GM19351 (cell line): Measurements from ENCODE around the gene ABCC4.

Source experiments
- ATAC-seq: cut with Tn5 transposase; IDR thresholded peaks from one replicate; pipeline ENCODE4 v1.9.1; 2021; ENCODE audit warnings: mild to moderate bottlenecking, moderate library complexity; ENCODE audit not compliant: unreplicated experiment

Gene ABCC4

DNA sequence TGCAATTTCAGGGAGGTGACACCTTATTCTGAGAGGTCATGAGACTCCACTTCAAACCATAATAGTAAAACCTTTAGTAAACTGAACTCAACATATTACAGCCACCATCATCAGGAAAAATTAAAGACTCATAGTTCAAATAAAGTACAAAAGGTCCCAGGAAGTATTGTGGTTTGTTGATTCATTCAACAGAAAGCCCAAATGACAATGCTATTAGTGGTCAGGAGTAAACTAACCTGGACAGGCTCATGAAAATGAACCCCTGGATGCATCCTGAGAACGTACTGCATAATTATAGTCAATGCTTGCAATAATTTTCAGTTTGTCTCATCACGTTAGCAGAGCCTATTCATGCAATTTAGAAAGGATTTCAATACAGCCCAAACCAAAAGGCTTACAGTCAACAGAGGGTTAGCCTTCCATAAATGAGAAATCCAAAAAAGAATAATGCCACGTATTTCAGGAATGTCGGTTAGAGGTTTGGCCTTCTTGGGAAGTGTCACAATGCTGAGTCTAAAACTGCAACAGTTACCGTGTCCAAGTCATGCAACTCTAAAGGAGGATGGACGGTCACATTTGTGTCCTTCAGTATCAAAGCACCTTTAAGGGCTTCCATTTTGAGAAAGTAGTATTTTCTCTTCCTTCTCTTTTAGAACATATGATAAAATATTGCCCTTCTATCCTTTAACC lies 280.8 kb downstream of the ABCC4 start:
- no peak for ATAC-seq

DNA sequence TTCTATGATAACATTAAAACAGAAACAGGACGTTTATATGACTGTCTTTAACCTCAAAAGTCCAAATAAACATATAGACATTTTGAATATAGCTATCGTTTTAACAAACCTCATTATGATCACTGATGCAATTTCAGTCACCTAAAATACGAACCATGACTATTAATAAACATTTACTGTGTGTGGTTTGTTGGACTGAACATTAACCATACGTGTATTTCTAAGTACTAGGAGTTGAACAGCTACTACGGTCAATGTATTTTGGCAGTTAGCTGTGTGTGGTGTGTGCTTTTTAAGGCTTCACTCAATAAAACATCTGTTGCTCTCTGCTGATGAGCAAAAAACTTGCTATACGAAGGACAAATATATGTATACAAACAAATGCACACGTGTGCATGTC lies 281.4 kb downstream of the ABCC4 start:
- ATAC-seq, result no peak

DNA sequence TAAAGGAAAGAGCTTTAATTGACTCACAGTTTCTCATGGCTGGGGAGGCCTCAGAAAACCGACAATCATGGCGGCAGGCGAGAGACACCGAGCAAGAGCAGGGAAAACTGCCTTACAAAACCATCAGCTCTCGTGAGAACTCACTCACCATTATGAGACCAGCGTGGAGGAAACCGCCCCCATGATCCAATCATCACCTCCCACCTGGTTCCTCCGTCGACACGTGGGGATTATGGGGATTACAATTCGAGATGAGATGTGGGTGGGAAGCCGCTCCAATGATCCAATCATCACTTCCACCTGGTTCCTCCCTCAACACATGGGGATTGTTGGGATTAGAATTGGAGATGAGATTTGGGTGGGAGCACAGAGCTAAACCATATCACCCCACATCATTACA lies 293.9 kb downstream of the ABCC4 start:
- no peak for ATAC-seq

DNA sequence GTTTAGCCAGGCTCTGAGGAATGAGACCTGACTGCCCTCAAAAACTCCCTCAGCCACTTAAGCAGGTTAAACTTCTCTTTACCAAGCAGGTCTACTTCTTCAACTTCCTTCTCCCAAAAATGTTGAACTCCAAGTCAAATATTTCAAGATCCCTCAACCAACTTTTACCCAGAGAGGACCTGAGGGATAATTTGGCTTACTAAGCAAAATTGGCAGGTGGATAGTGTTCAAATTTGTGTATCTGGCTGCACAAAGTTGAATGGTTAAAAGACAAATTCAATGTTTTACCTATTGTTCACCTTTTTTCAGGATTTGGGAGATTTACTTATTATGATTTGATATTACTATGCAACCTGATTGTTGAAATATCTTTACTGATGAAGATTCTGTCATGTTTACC lies 296.0 kb downstream of the ABCC4 start:
- ATAC-seq, result no peak

DNA sequence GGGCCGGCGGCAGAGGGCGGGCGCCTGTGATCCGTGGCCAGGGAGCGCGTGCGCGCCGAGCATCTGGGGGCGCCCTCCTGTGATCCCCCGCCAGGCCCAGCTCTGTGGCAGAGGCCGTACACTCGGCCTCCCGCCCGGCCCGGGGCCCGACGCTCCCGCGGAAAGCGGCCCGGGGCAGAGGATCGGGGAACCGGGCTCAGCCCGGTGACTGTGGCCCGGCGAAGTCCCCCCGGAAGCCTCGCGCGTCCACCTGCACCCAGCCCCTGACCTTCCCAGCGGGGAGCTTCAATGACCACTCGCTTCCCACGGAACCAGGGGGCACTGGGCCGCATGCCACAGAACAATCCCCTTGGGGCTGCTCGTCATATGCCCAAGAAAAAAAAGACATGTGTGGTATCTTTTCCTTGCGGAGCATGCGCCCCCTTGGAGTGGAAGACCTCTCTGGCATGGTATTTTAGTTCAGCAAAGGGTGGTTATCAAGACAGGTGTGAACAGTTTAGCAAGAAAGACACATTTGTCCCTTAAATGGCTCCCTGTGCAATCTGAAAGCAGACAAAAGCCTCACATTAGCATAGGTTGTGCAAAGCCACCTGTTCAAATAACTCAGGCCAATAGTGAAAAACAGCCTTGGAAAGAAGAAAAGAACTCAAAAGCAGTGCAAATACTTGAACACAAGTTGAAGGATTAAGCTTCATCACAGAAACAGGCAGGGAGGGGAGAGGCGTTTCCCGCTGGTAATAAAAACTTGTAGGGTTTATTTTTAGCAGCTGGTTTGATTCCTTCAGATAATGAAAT lies 298.0 kb downstream of the ABCC4 start:
- ATAC-seq, result no peak

DNA sequence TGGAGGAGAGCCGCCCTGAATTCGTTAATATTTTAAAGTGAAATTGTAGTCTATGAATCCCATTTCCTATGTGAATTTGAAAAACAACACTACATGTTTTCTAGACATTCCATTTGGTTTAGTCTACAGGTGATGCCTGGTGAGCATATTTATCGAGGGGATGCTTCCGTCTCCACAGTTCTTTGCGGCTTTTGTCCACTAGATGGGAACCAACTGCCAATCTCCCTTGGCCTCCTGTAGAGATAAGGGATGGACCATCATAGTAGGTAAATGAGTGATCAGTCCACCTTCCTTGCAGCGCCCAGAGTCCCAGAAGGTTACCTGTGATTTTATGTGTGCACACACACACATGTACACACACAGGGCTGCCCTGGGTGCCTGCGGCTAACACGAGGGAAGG lies 299.1 kb downstream of the ABCC4 start:
- no peak for ATAC-seq

DNA sequence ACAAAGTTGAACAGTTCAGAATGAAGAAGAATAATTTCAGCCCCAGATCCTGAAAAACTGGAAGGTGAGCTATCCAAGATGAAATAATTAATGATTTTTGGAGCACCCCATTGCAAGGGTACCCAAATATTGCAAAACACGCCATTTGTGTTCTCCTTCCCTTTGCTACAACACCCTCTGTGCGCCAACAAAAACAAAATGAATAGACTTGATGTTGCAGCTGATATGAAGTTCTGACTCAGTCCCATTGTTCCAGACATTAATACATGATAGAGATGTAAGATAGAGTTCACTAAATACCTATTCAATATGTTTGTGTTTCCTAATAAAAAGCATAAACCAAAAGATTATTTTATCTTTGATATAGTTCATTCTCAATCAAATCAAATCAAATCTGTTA lies 301.4 kb downstream of the ABCC4 start:
- no peak for ATAC-seq

DNA sequence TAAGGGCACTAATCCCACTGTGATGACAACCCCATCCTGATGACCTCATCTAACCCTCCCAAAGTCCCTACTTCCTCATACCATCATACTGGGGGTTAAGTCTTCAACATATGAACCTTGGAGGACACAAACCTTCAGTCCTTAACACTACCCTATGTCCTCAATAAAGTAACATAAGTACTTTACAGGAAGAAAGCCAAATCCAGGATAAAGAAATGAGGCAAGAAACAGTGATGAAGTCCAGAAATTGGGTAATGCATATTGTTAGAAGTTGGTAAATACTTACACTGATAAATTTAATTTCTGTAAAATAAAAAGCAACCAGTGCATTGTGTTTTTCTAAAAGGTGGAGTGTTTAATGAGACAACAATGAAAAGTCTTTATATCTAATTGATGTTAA lies 304.1 kb downstream of the ABCC4 start:
- ATAC-seq, result no peak

DNA sequence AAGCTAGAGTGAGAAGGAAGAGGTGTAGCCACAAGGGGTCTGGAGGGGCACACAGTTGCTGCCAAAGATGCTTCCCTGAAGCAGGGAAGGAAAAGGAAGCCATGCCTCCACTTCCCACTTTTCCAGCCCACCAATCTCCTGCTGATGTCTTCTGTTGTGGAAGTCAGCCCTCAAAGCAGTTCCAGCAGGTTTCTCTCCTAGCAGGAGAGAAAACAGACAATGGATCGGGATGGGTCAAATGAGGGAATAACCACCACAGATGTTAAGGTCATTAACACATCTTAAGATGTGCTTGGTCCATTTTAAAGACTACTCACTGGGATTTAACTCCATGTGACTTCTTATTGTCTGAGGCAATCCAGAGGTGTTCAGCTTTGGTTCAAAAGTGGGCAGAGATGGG lies 304.8 kb downstream of the ABCC4 start:
- no peak for ATAC-seq

DNA sequence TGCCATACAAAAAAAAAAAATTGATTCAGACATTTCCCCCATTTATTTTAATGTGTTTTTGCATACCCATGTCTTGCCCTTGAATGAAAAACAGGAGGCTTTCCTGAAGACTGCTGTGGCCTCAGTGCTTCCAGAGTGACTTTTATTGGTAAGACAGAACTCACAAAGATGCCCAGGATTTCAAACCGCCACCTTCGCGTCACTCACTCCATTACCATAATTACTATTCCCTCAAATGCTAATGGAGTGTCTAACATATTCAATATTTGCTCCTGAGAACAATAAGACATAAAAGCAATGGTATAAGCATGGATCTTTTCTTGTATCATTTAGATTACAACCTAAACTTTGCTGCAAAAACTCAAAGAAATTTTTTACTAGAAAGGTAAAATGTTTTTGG lies 306.7 kb downstream of the ABCC4 start:
- no peak for ATAC-seq

DNA sequence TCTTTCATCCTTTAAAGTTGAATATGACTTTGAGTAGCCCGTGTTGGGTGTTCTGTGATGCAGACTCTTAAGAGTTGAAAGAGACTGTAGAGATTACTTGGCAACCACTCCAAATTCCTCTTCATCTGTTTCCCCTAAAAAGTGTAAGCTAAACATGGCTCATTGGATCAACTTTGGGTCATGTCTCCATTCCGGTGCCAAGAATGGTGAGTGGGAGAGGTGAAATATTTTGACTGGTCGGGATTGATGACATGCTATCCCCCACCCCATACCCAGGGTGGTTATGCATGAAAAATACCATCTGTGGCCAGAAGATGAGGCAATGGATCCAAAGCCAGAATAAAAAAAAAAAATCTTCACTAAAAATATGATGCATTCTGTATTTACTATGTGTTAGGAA lies 307.6 kb downstream of the ABCC4 start:
- no peak for ATAC-seq

DNA sequence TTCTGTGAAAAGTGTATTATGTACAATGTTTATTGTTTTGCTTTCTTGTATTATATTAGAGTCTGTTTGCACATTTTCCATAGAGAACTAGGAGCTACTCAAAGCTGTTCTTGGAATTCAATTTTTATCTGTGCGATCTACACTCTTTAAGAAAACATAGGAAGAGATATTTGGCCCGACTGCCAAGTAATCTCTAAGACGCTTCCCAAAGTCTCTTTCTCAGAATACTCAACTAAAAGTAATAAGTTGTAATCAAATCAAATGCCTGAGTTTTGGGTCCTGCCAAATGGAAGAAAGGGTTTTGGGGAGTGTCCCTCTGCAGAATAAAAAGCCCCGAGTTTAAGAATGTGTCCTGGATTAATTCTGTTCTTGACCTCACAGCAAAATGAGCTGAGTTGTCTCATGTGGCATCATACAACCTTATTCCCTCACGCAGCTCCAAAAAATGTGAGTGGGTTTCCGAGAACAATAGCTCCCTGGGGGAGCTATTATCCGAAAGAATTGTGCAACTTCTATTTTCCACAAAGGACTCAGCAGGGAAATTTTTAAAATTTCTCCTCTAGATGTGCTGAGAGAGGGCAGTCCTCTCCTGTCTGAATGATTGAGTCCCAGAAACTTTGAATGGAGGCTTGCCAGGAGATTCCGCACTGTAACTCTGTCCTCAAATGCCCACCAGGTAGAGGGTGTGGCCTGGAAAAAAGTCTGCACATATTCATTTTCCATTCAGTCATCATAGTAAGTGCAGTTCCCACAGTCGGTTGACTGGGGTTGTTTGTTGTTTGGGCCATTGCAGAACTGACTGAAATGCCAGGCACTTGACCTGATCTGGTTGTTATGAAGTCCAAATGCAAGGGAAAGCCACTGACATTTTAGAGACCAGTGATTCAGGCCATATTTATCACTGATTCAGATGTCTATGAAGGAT lies 309.0 kb downstream of the ABCC4 start:
- ATAC-seq, result no peak

DNA sequence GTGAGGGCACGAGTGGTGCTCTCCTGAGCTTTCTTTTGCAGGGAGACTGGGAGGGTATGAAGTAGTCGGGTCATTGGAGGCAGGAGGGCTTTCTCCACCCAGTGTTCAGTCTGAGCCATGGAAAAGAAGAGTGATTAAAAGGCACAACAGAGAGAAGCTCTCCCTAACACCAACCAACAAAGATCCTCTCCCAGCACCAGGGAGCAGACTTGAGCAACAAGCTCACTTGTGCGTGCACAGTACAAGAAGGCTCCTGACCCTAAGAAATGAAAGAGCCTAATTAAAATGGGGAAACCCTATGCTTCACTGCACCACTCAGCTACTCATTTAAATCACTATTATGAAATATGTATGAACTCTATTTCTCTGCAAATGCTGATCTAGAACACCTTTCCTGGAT lies 312.6 kb downstream of the ABCC4 start:
- peak; percentile 55 for ATAC-seq

DNA sequence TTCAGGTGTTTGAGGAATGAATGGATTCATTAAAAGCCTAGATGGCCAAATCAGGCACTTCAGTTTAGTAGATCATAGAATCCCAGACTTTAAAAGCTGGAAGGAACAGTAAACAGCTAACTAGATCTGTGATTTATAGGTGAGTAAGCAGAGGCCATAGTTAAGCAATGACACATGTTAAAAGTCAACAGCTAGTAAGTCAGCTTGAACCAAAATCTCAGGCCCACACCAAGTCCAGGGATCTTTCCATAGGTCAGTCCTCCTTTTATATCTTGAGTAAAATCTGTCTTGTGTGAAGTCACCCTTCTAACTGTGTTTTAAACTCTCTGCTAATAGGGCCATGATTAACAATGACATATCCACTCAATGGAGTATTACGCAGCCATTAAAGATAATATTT lies 313.4 kb downstream of the ABCC4 start:
- no peak for ATAC-seq

DNA sequence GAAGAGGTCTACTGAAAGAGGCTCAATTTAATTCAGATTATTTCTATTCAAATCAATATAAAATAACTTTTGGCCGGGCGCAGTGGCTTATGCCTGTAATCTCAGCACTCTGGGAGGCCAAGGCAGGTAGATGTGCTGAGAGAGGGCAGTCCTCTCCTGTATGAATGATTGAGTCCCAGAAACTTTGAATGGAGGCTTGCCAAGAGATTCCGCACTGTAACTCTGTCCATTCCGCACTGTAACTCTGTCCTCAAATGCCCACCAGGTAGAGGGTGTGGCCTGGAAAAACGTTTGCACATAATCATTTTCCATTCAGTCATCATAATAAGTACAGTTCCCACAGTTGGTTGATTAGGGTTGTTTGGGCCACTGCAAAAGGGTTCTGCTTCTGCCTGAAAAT lies 314.2 kb downstream of the ABCC4 start:
- ATAC-seq, result no peak

DNA sequence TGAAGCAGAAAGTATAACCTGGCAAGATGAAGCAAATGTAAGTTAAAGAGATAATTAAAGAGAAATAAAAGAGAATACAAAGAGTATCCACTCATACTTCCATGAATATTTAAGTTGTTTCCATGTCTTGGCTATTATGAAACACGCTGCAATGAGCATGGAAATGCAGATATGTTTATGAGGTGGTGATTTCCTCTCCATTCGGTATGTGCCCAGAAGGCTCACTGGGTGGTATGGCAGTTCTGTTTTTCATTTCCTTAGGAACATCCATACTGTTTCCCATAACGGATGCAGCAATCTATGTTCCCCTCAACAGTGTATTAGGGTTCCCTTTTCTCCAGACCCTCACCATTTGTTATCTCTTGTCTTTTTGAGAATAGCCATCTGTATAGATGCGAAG lies 316.3 kb downstream of the ABCC4 start:
- no peak for ATAC-seq

DNA sequence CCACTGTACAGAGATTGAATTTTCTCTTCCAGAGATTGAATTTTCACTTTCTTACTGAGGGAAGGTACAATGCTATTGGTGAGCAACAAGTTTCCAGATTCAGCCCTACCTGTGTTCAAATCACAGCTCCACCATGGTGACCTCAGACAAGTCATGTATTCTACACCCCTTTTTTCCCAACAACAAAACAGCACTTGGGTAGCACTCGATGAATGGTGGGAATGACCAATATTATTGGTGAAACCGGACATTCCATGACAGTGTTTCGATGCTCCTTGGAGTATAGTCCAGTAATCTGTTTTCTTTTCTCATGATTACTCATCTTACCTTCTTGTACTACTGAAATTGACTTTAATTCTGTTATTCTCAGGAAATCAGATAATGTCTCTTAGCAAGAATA lies 322.7 kb downstream of the ABCC4 start:
- ATAC-seq, result no peak

DNA sequence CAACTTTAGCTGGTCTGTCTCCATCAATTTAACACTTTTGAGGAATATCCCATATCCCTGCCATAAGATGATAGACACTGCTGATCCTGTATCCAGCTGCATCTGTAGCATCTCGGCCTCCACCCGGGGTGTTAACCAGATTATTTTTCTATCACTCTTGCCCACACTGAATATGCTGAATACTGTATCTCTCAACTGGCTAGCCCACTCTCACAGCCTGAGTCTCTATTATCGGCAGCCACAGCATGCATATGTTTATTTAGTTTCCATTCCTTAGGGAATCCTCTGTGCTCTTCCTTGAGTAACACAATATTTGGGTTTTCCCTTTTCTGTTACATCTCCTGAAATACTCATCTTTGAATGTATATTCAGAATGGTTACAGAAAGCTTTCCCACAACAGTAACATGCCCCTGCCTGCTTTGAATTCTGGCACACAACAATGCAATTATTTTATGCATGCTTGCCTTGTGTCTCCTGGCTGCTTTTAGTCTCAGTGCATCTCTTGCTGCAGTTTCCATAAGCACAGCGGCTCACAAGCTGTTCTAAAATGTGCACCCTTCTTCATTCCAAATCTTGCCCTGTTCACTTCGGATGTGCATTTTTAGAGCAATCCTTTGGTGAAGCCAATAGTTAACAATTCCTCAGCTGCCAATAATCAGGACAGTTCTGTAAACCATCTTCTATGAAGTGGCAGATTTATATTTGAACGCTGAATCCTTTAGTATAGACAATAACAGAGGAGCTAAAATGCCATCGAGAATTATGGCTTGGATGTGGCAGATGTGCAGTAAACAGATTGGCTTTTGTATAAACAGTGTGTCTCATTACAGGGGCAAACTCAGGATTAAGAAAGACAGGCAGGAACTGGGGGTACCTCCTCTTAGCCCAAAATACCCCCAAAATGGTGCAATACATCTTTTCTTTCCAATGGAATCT lies 327.0 kb downstream of the ABCC4 start:
- ATAC-seq, result no peak

DNA sequence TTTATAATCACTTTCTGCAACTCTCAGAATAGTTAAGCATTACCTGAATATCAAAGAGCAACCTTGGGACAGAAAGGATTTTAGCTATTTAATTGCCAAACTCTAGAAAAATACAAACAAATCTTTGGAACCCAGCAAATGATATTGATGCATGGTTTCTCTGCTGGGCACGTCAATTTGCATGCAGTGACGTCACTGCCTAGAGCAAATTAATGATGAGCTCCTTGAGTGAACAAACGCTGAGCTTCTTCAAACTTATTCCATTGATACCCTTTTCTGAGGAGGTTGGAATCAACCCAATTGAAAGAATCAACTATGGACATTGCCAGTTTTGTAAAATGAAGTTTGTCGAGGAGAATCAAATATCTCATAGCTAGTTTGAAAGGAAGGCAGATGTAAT lies 329.0 kb downstream of the ABCC4 start:
- ATAC-seq, result no peak
